ENCODE results near the gene MLLT6.

The MLLT6 gene

DNA sequence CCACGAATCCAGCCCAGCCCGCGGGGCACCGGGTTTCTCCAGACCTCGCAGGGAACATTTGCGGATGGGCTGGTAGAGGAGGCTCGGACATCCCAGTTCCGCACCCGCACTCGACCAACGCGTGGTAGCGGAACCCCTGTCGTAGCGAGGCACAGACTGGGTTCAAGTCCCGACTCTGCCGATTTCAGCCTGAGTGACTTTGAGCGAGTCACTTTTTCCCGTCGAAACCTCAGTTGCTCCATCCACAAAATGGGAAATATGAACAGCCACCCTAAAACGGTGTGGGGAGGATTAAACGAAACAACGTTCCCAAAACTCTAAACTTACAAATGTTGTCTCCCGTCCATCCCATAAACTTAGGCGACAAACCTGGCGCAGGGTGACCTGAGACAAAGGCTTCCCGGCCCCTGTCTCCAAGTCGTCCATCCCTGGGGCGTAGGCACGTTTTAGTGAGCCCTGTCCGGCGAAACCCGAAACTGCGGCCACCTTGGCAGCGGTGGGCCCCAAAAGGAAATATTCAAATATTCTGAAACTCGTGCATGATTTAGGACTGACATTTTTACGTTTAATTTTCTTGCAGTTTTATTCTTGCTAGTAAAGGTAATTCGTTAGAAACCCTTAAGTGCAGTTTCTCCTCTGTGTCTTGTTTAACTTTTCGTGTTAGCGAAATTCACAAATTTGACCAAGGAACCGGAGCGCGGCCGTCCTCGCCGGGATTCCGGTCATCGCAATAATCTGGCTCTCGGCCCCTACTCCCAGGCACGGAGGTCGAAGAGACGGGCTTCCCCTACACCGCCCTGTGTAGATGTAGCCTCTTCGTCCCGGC lies 1.9 kb upstream of the MLLT6 start:
- TF ChIP-seq, protein P1, sequence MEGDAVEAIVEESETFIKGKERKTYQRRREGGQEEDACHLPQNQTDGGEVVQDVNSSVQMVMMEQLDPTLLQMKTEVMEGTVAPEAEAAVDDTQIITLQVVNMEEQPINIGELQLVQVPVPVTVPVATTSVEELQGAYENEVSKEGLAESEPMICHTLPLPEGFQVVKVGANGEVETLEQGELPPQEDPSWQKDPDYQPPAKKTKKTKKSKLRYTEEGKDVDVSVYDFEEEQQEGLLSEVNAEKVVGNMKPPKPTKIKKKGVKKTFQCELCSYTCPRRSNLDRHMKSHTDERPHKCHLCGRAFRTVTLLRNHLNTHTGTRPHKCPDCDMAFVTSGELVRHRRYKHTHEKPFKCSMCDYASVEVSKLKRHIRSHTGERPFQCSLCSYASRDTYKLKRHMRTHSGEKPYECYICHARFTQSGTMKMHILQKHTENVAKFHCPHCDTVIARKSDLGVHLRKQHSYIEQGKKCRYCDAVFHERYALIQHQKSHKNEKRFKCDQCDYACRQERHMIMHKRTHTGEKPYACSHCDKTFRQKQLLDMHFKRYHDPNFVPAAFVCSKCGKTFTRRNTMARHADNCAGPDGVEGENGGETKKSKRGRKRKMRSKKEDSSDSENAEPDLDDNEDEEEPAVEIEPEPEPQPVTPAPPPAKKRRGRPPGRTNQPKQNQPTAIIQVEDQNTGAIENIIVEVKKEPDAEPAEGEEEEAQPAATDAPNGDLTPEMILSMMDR (IDR thresholded peaks at IDR 0.05; ENCODE audit: low read depth, low read length, missing control alignments) = no peak
- DNase-seq (ENCODE audit: low read depth) = no peak
- in situ Hi-C loops (cut with HindIII; ENCODE audit: low sequenced_read_pairs) = no loop called here
- H3K4me3 ChIP-seq (ENCODE audit: low read depth, low read length) = peak overlapping the region; percentile 91

DNA sequence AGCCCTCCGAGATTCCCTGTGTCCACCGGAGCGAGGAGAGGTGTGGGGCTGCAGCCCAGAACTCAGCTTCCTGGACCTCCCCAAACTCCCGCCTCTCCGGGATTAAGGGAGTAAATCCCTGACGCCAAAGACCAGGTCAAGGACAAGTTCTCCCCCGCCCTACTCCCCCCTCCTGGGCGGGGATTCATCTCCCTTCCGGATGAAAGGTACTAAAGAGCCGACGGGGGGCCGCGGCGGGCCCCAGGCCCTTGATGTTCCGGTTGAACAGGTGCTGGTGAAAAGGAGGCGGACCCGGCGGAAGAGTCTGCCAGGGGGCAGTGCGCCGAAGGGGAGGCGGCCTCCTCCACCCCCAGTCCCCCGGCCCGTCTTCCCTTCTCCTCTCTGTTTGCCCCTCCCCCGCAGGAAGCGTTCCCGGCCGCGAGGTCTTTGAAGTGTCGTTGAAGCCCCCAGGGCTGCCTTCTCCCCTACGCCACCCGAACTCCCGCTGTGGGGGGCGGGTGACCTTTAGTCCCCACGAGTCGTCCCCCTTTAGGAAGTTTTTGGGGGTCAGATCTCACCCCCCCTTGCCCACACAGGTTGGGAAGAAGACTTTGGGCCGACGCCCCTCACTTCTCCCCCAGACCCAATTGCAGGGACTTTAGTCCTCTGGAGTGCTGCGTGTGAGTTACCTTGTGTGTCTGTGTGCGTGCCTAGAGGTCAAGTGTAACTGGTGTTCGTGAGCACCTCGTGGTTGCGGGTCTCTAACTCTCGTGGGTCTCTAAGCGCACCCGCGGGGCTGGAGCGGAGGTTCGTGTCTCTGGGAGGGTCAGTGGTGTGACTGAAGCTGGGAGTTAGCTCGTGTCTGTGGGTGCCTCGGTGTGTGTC lies 1.1 kb upstream of the MLLT6 start:
- no peak for DNase-seq (ENCODE audit: low read depth)
- in situ Hi-C loops (cut with HindIII; ENCODE audit: low sequenced_read_pairs) = no loop called here
- TF ChIP-seq, protein P1 (IDR thresholded peaks at IDR 0.05; ENCODE audit: low read depth, low read length, missing control alignments) = no peak

DNA sequence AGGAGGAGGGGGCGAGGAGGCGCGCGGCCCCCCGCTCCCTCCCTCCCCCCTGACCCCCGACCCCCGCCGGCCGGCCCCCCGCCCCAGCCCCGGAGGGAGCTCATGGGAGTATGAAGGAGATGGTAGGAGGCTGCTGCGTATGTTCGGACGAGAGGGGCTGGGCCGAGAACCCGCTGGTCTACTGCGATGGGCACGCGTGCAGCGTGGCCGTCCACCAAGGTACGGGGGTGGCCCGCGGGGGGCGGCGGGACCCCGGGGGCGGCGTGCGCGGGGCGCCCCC lies 390 bp downstream of the MLLT6 start:
- in situ Hi-C loops (cut with HindIII; ENCODE audit: low sequenced_read_pairs) = no loop called here
- DNase-seq (ENCODE audit: low read depth) = no peak
- TF ChIP-seq, protein P1 (IDR thresholded peaks at IDR 0.05; ENCODE audit: low read depth, low read length, missing control alignments) = no peak
- H3K4me3 ChIP-seq (ENCODE audit: low read depth, low read length) = peak overlapping the region; percentile 91

More for the DNA sequence above, 1.1 kb upstream of the MLLT6 start:
- peak overlapping the region; percentile 91 for H3K4me3 ChIP-seq (ENCODE audit: low read depth, low read length)

DNA sequence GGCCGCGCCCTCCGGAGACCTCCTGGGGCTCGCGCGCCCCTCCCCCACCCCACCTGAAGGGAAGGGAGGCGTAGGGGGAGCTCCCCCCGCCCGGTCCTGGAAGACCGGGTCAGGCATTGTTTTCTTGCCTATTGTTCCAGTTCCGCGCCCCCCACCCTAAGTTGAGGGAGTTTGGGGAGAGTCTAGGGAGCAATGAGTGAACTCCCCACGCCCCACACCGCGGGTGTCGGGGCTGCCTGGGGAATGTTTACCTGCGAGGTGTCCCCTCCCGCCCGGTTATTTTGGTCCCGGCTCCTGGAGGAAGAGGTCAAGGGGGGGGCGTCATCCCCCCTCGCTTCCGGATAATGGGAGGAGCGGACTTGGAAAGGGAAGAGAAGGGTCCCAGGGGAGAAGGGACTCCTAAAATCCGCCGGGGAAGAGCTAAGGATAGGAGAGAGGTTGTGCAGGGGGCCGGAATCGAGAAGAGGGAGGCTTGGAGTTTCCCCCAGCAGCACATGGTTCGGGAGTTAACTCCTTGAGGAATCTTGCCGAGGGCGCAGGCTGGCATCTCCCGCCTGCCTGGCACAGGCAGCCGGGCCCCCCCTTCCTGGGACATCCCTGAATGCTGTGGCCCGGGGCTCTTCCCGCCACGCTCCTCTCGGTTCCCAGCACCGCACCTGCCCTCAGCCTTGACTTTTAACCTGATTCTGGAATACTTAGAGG lies 881 bp downstream of the MLLT6 start:
- H3K4me3 ChIP-seq (ENCODE audit: low read depth, low read length) = peak overlapping the region; percentile 91
- no peak for DNase-seq (ENCODE audit: low read depth)
- in situ Hi-C loops (cut with HindIII; ENCODE audit: low sequenced_read_pairs) = no loop called here

DNA sequence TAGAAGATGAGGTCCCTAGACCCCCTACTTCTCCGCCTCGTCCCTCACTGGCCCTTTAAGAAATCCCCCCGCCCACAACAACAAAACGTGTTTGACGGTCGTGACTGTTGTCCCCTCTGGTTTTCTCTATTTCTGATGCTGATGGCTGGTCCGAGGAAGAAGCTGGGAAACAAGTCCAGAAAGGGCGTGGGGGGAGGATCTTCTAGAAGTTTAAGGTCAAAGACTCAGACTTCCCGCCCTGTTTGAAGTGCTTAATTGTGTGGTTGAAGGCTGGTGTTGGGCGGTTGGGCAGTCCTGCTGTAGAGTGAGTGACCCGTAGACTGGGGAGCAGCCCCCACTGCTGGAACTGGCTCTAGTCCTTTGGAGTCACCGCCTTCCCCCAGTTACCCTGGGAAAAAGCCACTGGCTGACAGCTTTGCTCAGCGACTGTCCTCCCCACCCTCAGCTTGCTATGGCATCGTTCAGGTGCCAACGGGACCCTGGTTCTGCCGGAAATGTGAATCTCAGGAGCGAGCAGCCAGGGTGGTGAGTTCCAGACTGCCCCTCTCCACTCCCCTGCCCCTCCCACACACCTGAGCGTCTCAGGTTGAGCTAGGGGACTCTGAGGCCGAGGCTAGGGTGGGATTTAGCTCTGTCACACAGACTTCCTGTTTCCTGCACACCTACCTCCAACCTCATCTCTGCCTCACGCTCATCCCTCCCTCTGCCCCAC lies 1.6 kb downstream of the MLLT6 start:
- H3K4me3 ChIP-seq (ENCODE audit: low read depth, low read length) = peak overlapping the region; percentile 91
- no peak for DNase-seq (ENCODE audit: low read depth)
- TF ChIP-seq, protein P1 (IDR thresholded peaks at IDR 0.05; ENCODE audit: low read depth, low read length, missing control alignments) = no peak
- in situ Hi-C loops (cut with HindIII; ENCODE audit: low sequenced_read_pairs) = no loop called here

More for the DNA sequence above, 881 bp downstream of the MLLT6 start:
- TF ChIP-seq, protein P1 (IDR thresholded peaks at IDR 0.05; ENCODE audit: low read depth, low read length, missing control alignments) = no peak

Measured in astrocyte of the cerebellum (primary cell).